ENCODE results near the gene DLL4.

Gene DLL4

DNA sequence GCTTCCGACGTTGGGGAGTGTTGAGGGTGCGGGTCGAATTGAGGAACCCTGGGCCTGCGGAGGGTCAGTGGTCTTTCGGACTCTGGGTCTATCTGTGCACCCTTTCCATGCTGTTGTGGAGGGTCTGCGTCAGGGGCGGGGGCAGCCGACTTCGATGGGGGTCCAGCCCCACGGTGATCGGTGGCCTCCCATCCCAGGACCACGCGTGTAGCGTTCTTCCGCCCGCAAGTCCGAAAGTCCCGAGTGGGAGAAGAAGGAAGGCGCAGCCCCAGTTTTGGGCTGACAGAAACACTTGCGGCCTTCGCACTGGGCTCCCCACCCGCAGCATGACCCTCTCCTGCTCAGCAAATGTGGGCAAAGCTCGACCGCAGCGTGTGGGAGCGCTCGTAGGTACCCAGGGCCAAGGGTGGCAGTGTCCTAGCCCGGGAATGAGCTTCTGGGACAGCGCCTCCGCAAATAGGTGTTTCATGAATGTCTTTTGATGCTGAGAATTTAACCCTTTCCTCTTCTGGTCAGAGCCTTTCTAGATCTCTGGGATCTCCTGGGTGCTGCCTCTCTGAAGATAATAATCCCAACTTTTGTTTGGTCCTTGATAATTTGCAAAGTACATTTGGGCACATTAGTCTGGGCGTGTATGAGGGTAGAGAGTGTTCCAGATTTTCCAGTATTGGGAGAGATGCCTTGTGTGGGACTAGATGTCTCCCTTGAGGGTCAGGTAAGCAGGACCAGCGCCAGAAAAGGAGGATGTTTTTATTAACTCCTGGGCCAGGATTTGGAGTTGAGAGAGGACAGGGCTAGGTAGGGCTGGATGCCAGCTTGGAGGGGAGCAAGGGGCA lies 2.3 kb upstream of the DLL4 start:
- no peak for DNase-seq (ENCODE audit: low read depth)

DNA sequence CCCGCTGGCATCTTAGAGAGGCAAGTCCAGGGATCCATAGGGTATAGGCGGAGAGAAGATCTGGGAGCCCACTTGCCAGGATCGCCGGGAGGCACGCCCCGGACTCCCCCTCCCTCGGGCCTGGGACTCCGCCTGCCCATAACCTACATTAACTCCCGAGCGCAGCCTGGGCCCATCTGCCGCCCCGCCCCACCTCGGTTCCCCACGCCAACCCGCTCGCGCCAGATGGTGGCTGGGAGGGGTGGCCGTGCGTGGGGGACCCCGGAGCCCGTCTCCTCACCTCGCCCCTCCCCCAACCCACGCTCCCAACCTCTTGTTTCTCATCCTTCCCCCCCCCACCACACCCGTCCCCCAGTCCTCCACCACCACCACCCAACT lies 1.7 kb upstream of the DLL4 start:
- DNase-seq (ENCODE audit: low read depth), result no peak

- DNase-seq (ENCODE audit: low read depth), result no peak
Observed at GRCh38 chr15:40927873-40928806, 1.0 kb upstream of the DLL4 start.

DNA sequence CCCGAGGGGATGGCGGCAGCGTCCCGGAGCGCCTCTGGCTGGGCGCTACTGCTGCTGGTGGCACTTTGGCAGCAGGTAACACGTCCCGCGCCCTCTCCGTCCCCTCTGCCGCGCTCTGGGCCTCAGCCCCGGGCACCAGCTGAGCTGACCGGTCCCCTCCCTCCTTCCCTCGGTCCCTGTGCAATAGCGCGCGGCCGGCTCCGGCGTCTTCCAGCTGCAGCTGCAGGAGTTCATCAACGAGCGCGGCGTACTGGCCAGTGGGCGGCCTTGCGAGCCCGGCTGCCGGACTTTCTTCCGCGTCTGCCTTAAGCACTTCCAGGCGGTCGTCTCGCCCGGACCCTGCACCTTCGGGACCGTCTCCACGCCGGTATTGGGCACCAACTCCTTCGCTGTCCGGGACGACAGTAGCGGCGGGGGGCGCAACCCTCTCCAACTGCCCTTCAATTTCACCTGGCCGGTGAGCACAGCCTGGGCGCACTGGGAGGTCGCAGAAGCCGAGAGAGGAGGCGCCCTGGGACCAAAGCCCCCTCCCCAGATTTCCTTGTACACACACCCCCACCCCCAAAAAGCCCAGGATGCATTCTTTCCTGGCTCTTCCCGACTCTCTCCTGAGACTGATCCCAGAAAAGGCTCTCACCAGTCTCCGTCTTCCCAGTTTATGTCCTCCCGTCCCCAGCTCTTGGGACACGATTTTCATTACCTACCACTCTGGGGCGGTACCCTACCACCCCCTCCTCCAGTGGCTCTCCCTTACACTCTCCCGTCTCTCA lies 705 bp downstream of the DLL4 start:
- DNase-seq (ENCODE audit: low read depth), result no peak

- peak; percentile 25 for DNase-seq (ENCODE audit: low read depth)
Observed at GRCh38 chr15:40930430-40931299, 1.5 kb downstream of the DLL4 start.

GRCh38 chr15:40931300-40932142 lies 2.4 kb downstream of the DLL4 start:
- DNase-seq (ENCODE audit: low read depth), result no peak

DNA sequence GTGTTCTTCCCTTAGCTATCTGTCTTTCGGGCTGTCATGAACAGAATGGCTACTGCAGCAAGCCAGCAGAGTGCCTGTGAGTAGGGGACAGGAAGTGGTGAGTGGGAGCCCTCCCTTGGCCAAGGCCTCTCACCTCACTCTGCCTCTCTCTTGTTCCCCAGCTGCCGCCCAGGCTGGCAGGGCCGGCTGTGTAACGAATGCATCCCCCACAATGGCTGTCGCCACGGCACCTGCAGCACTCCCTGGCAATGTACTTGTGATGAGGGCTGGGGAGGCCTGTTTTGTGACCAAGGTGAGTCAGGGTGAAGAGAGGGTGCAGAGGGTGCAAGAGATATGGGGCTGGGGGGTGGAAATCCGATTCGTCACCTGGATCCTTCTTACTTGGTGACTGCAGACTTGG lies 3.0 kb downstream of the DLL4 start:
- DNase-seq (ENCODE audit: low read depth), result no peak

GRCh38 chr15:40932649-40933516 lies 3.7 kb downstream of the DLL4 start:
- DNase-seq (ENCODE audit: low read depth), result no peak

GRCh38 chr15:40933517-40933902 lies 4.4 kb downstream of the DLL4 start:
- no peak for DNase-seq (ENCODE audit: low read depth)

DNA sequence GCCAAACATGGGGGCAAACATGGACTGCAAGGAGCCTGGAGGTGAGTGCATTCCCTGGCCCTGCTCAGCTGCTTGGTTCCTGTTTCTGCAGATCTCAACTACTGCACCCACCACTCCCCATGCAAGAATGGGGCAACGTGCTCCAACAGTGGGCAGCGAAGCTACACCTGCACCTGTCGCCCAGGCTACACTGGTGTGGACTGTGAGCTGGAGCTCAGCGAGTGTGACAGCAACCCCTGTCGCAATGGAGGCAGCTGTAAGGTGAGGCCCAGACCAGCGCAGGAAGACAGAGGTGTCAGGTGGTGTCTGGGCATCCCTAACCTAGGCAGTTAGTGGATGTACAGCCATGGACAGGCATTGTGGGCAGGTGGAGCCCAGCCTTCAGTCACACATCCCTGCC lies 5.3 kb downstream of the DLL4 start:
- DNase-seq (ENCODE audit: low read depth), result no peak

DNA sequence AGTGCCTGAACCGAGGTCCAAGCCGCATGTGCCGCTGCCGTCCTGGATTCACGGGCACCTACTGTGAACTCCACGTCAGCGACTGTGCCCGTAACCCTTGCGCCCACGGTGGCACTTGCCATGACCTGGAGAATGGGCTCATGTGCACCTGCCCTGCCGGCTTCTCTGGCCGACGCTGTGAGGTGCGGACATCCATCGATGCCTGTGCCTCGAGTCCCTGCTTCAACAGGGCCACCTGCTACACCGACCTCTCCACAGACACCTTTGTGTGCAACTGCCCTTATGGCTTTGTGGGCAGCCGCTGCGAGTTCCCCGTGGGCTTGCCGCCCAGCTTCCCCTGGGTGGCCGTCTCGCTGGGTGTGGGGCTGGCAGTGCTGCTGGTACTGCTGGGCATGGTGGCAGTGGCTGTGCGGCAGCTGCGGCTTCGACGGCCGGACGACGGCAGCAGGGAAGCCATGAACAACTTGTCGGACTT lies 7.1 kb downstream of the DLL4 start:
- no peak for DNase-seq (ENCODE audit: low read depth)

- DNase-seq (ENCODE audit: low read depth), result no peak
Observed at GRCh38 chr15:40936709-40937666, 7.8 kb downstream of the DLL4 start.

- DNase-seq (ENCODE audit: low read depth), result no peak
Observed at GRCh38 chr15:40937762-40938535, 8.8 kb downstream of the DLL4 start.

DNA sequence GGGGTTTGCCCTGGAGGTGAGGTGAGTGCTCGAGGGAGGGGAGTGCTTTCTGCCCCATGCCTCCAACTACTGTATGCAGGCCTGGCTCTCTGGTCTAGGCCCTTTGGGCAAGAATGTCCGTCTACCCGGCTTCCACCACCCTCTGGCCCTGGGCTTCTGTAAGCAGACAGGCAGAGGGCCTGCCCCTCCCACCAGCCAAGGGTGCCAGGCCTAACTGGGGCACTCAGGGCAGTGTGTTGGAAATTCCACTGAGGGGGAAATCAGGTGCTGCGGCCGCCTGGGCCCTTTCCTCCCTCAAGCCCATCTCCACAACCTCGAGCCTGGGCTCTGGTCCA lies 9.4 kb downstream of the DLL4 start:
- DNase-seq (ENCODE audit: low read depth), result no peak

DNA sequence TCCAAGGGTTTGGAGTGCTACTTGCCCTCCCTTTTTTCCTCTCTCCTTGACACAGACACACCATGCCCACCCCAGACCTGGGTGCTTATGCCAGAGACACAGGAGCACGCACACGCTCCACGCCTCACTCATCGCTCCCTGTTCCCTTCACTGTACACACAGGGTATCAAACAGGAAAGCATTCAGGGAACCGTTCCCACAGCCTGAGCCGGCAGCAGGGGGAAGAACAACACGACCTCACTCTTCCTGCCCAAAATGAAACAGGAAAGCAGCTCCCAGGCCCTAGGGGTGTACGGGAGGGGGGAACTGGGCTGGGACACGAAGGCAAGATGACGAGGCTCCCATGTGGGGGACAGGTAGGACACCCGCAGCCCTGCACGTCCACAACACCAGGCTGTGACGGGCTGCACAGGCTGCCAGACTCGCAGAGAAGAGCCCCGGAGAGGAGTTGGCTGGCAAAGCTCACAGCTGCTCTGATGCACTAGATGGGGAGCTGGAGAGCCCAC lies 11.2 kb downstream of the DLL4 start:
- DNase-seq (ENCODE audit: low read depth), result no peak

- DNase-seq (ENCODE audit: low read depth), result no peak
Observed at GRCh38 chr15:40941068-40941527, 12.0 kb downstream of the DLL4 start.
